ENCODE measurements around the gene RDH13.
"Not testable (repeated sequence)": the region's sequence is repeated elsewhere in the genome, so short reads cannot be mapped to it uniquely, and the experiment has no call there.

The RDH13 gene

GRCh38 chr19:55062735-55063491, at the start of gene RDH13:
Gene RDH13 (minus strand): TSS chr19:55063148. CDS start chr19:55063032, 116 bp downstream.
- DNase-seq (ENCODE audit: low spot score): peak; percentile 99

DNA sequence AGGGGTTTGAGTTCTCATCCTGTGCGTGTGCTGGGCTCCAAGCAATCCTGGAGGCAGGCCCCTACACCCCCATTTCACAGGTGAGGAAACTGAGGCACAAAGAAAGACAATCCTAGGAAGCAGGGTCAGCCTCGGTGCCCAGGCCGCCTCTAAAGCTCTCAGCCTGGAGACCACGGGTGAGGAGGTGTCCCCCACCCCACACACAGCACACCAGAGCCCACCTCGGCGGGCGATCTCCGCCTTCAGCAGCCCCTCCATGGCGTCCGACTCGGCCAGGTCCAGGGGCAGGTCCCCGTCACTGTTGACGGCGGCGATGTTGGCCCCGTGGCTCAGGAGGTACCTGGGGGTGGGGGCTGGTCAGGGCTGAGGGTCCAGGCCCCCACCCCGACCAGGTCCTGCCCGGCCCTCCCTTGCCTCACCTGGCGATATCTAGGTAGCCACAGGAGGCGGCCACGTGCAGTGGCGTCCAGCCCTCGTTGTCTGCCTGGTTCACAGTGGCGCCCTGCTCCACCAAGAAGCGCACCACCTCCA, 49.4 kb upstream of the RDH13 start:
- DNase-seq (ENCODE audit: low spot score): no peak

GRCh38 chr19:55111238-55111831, 48.4 kb upstream of the RDH13 start:
- no peak for DNase-seq (ENCODE audit: low spot score)

- DNase-seq (ENCODE audit: low spot score): no peak
Measured at GRCh38 chr19:55109527-55110291, 46.8 kb upstream of the RDH13 start.

- not testable (repeated sequence) for DNase-seq (ENCODE audit: low spot score)
Measured at GRCh38 chr19:55107252-55107651, 44.3 kb upstream of the RDH13 start.

- no peak for DNase-seq (ENCODE audit: low spot score)
Measured at GRCh38 chr19:55106591-55106990, 43.6 kb upstream of the RDH13 start.

- DNase-seq (ENCODE audit: low spot score): no peak
Measured at GRCh38 chr19:55105237-55105636, 42.3 kb upstream of the RDH13 start.

DNA sequence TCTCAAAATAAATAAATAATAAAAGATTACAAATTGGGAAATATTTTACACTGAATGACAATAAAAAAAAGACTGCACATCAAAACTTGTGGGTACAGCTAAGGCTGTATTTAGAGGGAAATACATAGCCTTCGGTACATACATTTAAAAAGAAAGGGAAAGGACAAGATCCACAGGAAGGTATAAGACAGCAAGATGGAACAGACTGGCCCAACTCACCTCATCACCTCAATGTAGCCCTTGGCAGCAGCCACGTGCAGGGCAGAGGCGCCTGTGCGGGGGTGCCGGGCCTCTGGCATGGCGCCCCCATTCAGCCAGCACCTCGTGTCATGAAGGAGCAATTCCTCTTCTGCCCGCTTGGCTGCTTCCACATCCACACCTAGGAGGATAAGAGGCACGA, 40.2 kb upstream of the RDH13 start:
- DNase-seq (ENCODE audit: low spot score): no peak

DNA sequence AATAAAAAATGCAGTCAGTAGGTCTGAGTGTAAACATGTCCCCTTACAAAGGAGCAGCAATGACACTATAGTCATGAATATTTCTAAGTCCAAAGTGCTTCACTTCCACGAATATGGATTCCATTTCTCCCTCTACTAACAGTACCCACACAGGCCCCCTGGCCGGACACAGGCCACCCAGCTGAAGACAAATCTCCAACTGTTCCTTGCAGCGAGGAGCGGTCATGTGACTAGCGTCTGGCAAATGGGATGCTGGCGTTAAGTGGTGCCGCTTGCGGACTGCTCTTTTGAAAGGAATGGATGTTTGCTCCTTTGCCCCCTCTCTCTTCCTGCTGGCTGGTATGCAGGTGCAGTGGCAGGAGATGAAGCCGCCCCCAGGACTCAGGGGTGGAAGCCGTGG, 38.3 kb upstream of the RDH13 start:
- DNase-seq (ENCODE audit: low spot score): no peak

- no peak for DNase-seq (ENCODE audit: low spot score)
Measured at GRCh38 chr19:55099557-55100506, 36.9 kb upstream of the RDH13 start.

DNA sequence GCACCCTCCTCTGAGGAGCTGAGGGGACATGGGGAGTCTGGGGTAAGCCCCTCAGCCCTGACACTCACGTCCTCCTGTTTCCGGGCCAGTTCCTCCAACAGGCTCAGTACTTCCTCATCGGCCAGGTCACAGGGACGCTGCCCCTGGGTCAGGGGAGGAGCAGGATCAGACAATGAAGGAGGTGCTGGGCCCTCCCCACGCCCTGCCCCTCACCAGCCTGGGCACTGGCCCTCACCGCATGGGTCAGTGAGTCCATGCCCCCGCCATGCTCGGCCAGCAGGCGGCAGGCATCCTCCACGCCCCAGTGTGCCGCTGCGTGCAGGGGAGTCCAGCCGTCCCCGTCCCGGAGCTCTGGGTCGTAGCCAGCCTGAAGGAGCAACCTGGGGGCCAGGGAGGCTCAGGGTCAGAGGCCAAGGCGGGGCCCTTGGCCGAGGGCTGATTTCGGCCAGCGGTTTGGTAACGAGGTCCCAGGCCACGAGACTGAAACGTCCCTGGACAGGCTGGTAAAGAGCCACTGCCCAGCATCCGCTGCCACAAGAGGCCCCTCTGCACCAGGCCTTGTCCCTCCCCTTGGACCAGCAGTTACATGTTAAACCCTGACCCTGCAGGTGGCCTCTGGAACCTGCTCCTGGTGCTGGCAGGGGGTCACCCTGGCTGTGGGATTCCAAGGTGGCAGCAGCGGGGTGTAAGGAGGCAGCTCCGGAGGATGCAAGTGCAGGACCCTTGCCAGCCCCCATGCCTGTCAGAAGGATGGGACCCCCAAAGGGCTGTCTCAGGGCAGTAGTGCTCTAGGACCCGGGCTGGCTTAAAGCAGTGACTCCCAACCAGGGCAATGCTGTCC, 36.0 kb upstream of the RDH13 start:
- no peak for DNase-seq (ENCODE audit: low spot score)

DNA sequence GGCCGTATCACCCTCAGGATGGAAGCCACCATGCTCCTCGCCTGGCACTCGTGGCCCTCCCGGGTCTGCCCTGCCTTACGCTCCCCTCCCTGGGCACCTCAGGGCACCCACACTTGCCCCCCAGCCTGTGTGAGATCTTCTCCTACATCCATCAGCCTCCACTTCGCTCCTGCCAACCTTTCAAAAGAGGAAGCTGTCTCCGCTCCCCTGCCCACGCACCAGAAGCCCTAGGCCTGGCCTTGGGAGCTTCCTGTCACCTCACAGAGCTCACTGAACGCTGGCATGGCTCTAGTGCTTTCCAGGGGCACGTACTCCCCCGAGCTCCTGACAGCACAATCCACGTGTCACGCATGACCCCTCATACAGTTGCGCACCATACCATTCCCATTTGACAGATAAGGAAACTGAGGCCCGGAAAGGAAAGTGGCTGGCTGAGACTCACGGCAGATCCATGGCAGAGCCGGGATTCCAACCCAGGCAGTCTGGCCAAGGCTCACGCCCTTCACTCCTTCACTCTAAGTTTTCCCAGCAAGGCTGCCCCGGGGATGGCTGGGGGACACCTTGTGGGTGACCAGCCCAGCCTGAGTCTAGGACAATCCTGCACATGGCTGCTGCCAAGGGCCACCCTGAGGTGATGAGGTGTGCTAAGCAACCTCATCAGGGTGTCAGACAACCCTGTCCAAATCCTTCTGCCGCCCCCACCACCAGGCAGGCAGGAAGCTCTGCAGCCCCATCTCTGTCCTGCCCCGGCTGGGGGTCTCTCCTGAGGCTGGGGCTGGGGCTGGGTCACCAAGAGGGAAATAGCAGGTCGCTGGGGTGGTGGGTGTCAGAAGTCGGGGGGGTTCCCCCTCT, 35.1 kb upstream of the RDH13 start:
- DNase-seq (ENCODE audit: low spot score): no peak

DNA sequence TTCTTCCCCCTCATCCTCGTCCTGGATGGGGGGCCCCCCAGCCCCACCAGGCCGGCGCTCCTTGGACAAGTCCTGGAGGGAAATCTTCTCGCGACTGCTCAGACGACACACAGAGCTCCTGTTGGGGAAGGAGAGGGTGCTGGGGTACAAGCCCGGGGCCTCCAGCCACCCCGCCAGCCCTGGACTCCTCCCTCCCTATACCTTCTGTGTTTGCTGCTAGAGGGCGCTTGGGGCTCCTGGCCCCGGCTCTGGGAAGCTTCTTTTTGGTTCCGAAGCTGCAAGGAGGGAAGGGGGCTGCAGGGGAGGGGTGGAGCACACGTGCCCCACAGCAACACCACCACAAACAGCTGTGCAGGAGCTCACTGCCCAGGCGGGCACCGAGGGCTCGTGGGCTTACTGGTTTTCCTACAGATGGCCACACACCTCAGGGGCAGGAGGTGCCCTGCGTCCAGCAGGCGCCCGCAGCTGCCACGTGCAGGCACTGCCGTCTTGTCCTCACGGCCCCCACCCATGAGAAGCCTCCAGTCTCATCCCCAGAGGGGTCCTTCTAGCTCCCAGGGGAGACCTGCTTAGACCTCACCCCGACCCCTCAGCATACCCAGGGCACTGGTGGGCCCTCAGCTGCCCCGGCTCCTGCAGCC, 33.2 kb upstream of the RDH13 start:
- DNase-seq (ENCODE audit: low spot score): no peak

DNA sequence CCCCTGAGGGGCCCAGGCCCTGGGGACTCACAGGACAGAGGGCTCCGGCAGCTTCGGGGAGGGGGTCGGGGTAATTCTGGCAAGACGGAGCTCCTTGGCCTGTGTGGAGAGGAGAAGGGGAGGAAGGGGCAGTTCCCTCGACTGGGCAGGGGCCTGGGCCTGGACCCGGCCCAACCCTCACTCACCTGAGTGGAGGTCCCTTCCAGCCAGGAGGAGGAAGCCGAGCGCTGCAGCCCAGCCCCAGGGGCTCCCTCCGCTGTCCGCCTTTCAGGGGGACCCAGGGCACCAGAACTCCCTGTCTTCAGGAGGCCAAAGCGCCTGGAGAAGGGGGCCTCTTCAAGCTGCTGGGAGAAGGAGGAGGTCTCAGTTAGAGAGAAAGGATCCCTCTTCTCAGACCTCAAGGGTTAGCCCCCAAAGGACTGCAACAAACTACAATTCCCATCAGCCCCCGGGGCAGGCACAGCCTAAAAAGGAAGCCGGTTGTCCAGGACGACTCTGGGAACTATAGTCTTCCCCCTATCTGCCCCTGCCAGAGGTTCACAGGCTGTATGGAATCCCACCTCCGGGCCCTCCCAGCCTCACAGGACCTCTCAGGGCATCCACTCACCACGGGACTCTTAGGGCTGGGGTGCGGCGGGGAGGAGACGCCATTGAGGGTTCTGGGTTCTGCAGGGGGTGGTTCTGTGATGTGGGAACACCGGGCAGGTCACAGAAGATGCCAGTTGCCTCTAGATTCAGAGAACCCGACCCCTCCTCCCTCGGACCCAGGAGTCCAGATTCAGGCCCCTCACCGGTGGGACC, 32.5 kb upstream of the RDH13 start:
- no peak for DNase-seq (ENCODE audit: low spot score)

GRCh38 chr19:55094456-55095259, 31.7 kb upstream of the RDH13 start:
- no peak for DNase-seq (ENCODE audit: low spot score)

DNA sequence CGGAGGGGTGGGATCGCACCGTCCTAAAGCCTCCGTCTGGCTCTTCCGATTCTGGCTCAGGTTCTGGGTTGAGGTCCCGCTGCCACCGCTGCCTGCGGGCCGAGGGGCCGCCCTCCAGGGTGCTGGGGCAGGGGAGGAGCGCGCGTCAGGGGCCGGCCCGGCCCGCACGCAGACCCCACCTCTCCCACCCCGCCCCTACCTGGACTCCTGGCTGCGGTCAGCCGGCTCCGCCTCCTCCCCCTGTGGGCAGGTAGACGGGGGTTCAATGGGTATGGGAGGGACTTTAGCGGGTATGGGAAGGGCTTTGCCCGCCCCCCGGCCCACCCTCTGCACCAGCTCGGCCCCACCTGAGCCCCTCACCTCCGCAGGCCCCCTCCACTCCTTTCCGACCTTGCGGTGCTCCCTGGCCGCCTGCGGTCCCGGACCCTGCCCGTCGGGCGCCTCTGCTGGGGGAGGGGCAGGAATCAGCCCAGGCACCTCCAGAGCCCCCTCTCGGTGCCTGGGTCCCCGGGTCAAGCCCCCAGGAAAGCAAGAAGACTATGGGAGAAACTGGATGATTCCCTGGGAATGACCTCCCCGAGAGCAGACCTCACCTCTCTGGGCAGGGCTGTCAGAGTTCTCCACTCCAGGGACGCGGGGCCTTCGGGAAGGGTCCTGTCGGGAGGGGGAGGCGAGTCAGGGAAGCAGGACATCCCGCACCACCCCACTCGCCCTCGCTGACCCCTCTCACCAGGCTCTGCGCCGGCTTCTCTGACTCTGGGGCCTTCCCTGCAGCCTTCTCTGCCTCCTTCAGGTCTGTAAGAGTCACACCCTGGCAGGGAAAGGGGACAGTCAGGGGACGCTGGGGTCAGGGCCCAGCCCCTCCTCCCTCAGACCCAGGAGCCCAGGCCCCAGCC, 29.7 kb upstream of the RDH13 start:
- DNase-seq (ENCODE audit: low spot score): no peak

DNA sequence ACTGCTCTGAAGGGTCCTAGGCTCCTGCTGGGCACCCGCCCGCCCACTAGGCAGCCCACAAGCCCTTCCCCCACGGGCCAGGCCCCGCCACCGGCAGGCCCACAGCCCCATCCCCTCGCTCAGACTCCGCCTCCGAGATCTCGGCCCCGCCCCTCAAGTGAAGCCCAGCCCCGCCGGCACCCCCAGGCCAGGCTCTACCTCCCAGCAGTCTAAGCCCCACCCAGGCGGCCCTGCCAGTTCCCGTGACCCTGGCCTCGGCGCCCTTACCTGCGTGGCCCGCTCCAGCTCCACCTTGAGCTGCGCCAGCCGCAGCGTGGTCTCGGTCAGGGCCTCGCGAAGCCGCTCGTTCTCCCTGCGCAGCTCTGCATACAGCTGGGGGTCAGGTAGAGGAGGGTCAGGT, 29.0 kb upstream of the RDH13 start:
- DNase-seq (ENCODE audit: low spot score): no peak
